Effector memory CD4-positive, alpha-beta T cell (primary cell): ENCODE data around the gene SLC14A1.

Source experiments
- DNase-seq, 3 donors: peaks; one replicate each; pipeline ENCODE4 v3.0.0-alpha.2; 2020
- H3K27ac ChIP-seq: 2 replicates; pipeline ENCODE4 v1.7.0; 2013; ENCODE audit warnings: mild to moderate bottlenecking, low read length, moderate library complexity; ENCODE audit not compliant: insufficient read depth, poor library complexity, severe bottlenecking
- H3K27me3 ChIP-seq: replicated peaks from 2 replicates; pipeline ENCODE4 v1.7.0; 2013; ENCODE audit warnings: mild to moderate bottlenecking, low read length; ENCODE audit not compliant: insufficient read depth, control insufficient read depth, poor library complexity, severe bottlenecking
- H3K36me3 ChIP-seq: 2 replicates; pipeline ENCODE4 v1.7.0; 2013; ENCODE audit warnings: mild to moderate bottlenecking, low read length, moderate library complexity; ENCODE audit not compliant: control insufficient read depth, insufficient read depth
- H3K4me1 ChIP-seq: 2 replicates; pipeline ENCODE4 v1.7.0; 2013; ENCODE audit warnings: low read length, mild to moderate bottlenecking; ENCODE audit not compliant: control insufficient read depth, insufficient read depth, poor library complexity, severe bottlenecking
- H3K4me3 ChIP-seq: 2 replicates; pipeline ENCODE4 v1.7.0; 2013; ENCODE audit warnings: low read length, low read depth, mild to moderate bottlenecking; ENCODE audit not compliant: insufficient read depth, poor library complexity, severe bottlenecking
- H3K9me3 ChIP-seq: 2 replicates; pipeline ENCODE4 v1.7.0; 2013; ENCODE audit warnings: mild to moderate bottlenecking, low read length, moderate library complexity; ENCODE audit not compliant: control insufficient read depth

Gene SLC14A1

DNA sequence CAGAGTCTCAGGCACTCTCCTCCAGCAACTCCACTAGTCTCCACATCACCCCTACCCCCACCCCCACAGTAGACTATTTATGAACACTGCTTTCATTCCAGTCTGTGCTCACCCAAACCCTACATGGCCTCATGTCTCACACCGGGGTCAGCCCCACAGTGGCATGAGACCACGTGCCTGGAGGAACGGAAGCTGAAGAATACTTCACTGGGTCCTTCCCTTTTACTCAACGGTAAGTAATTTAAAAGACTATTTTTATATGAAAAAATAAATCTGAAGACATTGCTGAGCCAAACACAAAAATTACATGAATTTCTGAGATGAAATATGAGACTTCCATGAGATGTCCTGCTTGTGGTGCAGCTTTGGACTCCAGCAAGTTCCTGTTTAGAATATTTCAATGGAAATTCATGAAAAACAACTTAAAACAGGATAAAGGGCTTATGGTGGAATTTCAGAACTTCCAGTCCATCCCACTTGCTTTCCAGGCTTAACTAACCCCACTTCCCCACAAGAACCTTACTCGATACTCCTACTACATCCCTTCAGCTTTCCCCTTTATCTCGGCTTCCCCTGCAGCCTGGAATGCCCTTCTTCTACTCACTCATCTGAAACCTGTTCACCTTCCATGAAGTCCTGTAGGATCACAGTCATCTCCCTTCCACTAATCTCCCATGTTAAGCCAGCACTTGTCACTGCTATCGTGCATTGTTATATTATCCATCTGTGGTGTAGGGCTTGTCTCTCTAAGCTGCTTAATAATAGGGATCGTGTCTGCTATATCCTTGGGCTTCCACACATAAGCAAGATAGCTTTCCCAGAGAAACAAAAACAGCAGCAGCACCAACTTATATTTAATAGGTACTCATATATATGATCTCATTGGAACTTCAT lies 47.9 kb downstream of the SLC14A1 start:
- Histone ChIP-seq H3K27me3 (no peaks in the 10 kb centered on the region), H3K4me3 (no peak overlapping the region), H3K4me1 (peaks cover 15% of the 10 kb centered on the region), H3K9me3 (no peaks in the 10 kb centered on the region), H3K27ac (no peak overlapping the region), H3K36me3 (no peaks in the 10 kb centered on the region)
- no peak for DNase-seq

- Histone ChIP-seq H3K9me3 (no peaks in the 10 kb centered on the region), H3K36me3 (no peaks in the 10 kb centered on the region), H3K4me1 (peaks cover 15% of the 10 kb centered on the region), H3K27me3 (no peaks in the 10 kb centered on the region), H3K4me3 (no peak overlapping the region), H3K27ac (no peak overlapping the region)
- DNase-seq, result no peak
These were observed 50.1 kb downstream of the SLC14A1 start for GRCh38 chr18:45774065-45774521.

- no peaks in the 10 kb centered on the region for H3K36me3 ChIP-seq
These were observed 51.3 kb downstream of the SLC14A1 start for GRCh38 chr18:45775241-45775676.

DNA sequence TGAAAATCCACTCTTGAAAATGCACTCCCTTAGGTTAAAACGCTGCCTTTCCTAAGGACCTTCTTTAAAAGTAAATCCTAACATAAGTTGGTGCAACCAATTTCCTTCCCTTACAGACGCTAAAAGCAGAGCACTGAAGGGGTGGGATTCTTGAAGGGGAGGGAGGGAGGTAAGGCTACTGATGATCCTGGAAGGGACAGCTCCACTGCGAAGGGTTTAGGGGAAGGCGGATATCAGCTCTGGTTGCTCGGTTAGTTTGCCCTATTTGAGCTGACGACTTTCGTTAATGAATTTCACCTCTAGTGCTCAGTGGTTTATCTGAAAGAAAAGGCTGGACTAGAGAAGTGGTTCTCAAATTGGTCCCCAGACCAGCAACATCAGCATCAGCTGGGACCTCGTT lies 51.8 kb downstream of the SLC14A1 start:
- H3K27ac ChIP-seq, result no peak overlapping the region
- H3K36me3 ChIP-seq, result no peaks in the 10 kb centered on the region
- DNase-seq, result no peak
- no peaks in the 10 kb centered on the region for H3K27me3 ChIP-seq
- H3K4me3 ChIP-seq, result peak overlapping the region; percentile 58
- H3K4me1 ChIP-seq, result peaks cover 15% of the 10 kb centered on the region
- no peaks in the 10 kb centered on the region for H3K9me3 ChIP-seq

More at GRCh38 chr18:45775241-45775676, 51.3 kb downstream of the SLC14A1 start:
- H3K9me3 ChIP-seq, result no peaks in the 10 kb centered on the region
- H3K27me3 ChIP-seq, result no peaks in the 10 kb centered on the region
- peak overlapping the region; percentile 58 for H3K4me3 ChIP-seq
- H3K27ac ChIP-seq, result no peak overlapping the region
- DNase-seq, result peak in 1 of 3 donors; percentile 18
- peaks cover 15% of the 10 kb centered on the region for H3K4me1 ChIP-seq

GRCh38 chr18:45777393-45777792 lies 53.4 kb downstream of the SLC14A1 start:
- no peak for DNase-seq
- H3K4me1 ChIP-seq, result peaks cover 15% of the 10 kb centered on the region
- no peaks in the 10 kb centered on the region for H3K36me3 ChIP-seq
- no peak overlapping the region for H3K27ac ChIP-seq
- H3K4me3 ChIP-seq, result no peak overlapping the region
- H3K27me3 ChIP-seq, result no peaks in the 10 kb centered on the region
- H3K9me3 ChIP-seq, result no peaks in the 10 kb centered on the region

GRCh38 chr18:45780568-45780967 lies 56.6 kb downstream of the SLC14A1 start:
- Histone ChIP-seq H3K36me3 (no peaks in the 10 kb centered on the region), H3K27me3 (no peaks in the 10 kb centered on the region), H3K4me1 (no peaks in the 10 kb centered on the region), H3K9me3 (no peaks in the 10 kb centered on the region), H3K4me3 (no peak overlapping the region), H3K27ac (no peak overlapping the region)
- DNase-seq, result no peak

DNA sequence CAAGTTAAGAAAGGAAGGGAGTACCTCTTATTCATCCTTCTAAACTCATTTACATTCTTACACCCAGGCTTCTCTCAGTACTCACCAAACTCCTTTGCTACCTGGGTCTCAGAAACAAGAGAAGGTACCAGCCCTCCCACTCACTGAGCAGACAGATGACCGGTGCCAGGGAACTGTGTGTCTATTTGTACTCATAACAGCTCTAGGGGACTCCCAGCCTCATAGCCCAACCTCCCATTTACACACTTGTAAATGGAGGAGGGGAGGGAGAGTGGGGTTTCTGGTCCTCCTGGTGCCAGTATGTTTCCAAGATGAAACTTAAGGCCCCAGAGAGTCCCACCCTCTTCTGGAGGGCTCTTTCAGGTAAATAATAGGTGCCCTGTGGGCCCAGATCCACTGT lies 58.7 kb downstream of the SLC14A1 start:
- H3K27ac ChIP-seq, result no peak overlapping the region
- no peaks in the 10 kb centered on the region for H3K9me3 ChIP-seq
- DNase-seq, result no peak
- H3K4me1 ChIP-seq, result no peaks in the 10 kb centered on the region
- H3K4me3 ChIP-seq, result no peak overlapping the region
- H3K36me3 ChIP-seq, result no peaks in the 10 kb centered on the region
- no peaks in the 10 kb centered on the region for H3K27me3 ChIP-seq

- Histone ChIP-seq H3K27me3 (no peaks in the 10 kb centered on the region), H3K9me3 (no peaks in the 10 kb centered on the region), H3K36me3 (no peaks in the 10 kb centered on the region), H3K4me1 (no peaks in the 10 kb centered on the region), H3K4me3 (no peak overlapping the region), H3K27ac (no peak overlapping the region)
- no peak for DNase-seq
These were observed 59.4 kb downstream of the SLC14A1 start for GRCh38 chr18:45783097-45784075.

DNA sequence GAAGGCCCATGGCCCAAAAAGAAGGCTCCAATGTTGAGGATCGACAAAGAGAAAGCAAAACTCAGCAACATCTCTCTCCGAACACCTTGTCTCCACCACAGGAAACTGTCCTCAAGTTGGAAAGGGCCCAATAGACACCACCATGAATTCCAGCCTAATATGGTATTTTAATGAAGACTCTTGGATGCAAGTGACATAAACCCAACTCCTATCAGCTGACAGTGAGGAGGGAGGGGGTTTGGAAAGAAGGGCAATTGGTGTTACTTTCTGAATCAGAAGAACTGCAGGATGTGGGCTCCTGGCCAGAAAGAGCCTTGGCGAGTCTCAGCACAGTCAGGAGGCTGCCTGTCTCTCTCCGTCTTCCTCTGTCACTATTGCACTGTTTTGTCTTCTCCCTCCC lies 61.2 kb downstream of the SLC14A1 start:
- Histone ChIP-seq H3K27me3 (no peaks in the 10 kb centered on the region), H3K27ac (no peak overlapping the region), H3K9me3 (no peaks in the 10 kb centered on the region), H3K36me3 (no peaks in the 10 kb centered on the region), H3K4me3 (no peak overlapping the region), H3K4me1 (no peaks in the 10 kb centered on the region)
- no peak for DNase-seq
